Measurements from ENCODE around the gene NPEPPS.
"Not testable (repeated sequence)": the region's sequence is repeated elsewhere in the genome, so short reads cannot be mapped to it uniquely, and the experiment has no call there.

NPEPPS gene

GRCh38 chr17:47567261-47567660 lies 36.4 kb downstream of the NPEPPS start:
- not testable (repeated sequence) for DNase-seq

GRCh38 chr17:47572561-47572960 lies 41.7 kb downstream of the NPEPPS start:
- DNase-seq: not testable (repeated sequence)

DNA sequence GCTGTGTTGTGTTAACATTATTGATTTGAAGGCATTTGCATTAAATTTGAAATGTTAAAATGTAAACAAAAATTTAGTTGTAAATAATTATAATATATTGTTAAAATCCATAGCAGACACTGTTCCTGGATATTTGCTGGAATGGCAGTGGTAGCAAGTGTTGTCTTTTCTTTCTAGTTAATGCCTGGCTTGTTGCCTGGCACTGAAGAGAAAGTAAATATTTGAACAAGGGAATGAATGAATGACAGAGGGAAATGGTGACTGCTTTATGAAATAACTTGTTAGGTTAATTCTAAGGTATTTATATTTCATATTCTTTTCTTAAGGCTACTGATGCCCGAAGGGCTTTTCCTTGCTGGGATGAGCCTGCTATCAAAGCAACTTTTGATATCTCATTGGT lies 51.5 kb downstream of the NPEPPS start:
- not testable (repeated sequence) for DNase-seq

DNA sequence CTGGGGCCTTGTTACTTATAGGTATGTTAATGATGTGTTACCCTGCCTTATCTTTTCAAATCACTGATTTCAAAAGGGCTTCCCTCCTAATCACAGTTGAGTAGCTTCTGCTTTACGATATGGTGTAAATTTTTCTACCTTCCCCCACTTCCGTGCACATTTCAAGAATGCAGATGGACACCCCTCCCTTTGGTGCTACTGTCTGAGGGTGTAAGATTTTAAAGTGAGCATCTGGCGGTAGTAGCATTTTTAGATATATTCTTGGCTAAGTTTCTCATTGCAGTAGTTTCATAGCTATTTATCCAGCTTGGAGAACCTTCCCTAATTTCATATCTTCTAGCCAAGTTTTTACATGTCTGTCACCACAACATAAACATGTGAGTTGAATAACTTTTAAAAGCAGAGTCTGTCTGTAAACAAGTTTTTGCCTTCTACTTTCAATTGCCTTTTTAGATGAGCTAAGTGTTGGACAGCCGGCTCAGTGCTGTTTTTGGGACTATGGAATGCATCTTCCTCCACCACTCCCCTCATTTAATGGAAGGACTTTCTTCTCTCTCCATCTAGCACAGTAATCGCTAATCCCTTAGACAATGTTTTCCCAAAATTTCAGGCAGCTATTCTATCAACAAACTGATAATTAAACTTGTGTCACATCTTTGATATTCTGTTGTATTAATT lies 55.6 kb downstream of the NPEPPS start:
- not testable (repeated sequence) for DNase-seq

- not testable (repeated sequence) for DNase-seq
Measured at GRCh38 chr17:47593522-47593921, 62.6 kb downstream of the NPEPPS start.

DNA sequence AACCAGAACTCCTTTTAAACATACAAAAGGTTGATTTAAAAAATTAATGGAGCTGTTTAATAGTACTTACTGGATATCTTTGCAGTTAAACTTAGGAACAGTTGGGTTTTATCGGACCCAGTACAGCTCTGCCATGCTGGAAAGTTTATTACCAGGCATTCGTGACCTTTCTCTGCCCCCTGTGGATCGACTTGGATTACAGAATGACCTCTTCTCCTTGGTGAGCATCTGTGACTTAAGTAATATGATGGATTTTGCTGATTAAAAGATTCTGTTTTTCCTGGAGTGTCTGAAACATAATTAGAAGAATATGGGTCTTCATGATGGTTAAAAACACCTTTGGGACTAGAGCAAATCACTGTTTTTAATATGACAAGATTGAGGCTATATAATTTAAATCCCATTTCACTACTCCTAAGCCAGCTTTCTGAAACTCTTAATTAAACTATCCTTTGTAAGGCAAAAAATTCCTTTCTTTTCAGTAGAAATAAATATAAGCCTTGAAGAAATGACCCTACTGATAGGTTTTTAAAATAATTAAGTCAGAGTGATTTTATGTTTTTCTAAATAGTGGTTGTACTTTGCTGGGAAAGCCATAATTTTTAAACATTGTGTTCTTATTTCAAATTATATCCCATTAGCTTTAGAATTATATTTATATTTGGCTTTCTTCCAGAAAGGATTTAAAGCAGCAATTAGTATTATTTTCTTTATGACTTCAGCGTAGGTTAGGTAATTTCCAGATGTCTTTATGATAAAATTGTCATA lies 73.1 kb downstream of the NPEPPS start:
- no peak for DNase-seq

DNA sequence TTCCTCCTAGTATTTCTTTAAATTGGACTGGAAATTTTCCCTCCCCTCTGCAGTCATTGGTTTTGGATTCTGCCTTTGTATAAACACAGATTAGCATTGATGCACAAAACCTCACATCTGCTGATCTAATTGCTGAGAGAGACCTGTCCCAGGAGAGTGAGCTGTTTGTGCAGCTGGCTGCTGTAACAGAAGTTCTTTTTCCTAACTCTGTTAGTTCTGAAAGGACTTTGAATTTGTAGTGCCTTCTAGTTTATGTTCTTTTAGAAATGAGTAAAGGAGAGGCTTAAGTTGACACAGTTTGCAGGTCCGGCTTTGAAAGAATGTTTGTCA lies 73.7 kb downstream of the NPEPPS start:
- DNase-seq: peak; percentile 53

DNA sequence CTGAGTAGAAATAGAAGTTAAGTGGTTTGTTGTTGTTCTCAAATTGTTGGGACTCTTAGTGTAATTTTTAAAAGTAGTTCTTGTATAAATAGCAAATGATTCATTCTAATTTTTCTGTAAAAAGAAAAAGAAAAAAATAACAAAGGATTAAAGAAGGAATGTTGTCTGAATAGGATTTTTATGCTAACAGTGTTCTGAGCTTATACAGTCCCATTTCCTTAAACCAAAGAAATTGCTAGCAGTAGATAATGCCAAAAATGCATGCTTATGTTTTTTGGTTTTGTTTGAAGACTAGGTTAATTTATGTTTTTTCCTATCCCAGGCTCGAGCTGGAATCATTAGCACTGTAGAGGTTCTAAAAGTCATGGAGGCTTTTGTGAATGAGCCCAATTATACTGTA lies 74.1 kb downstream of the NPEPPS start:
- DNase-seq: no peak

- DNase-seq: no peak
Measured at GRCh38 chr17:47607481-47607880, 76.6 kb downstream of the NPEPPS start.

- DNase-seq: no peak
Measured at GRCh38 chr17:47611372-47612350, 80.8 kb downstream of the NPEPPS start.

GRCh38 chr17:47615766-47616424 lies 85.0 kb downstream of the NPEPPS start:
- peak; percentile 45 for DNase-seq

DNA sequence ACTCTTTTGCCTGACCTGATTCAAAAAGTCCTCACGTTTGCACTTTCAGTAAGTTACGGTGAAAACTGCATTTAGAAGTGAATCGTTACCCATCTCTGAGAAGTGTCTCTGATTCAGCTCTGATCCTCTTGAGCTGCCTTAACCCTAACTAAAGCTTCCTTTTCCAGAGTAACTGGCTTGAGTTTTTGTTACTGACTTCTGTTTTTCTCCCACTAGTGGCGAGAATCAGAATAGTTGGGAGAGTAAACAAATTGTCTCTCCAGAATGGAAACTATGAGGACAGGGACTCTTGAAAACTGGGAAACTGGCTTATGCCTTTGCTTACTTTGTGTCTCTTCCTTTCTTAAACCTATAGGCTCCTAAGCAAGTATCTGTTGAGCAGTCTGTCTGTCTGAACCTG lies 87.5 kb downstream of the NPEPPS start:
- no peak for DNase-seq

- peak; percentile 31 for DNase-seq
Measured at GRCh38 chr17:47620503-47621245, 89.8 kb downstream of the NPEPPS start.

GRCh38 chr17:47621293-47622179 lies 90.6 kb downstream of the NPEPPS start:
- no peak for DNase-seq

- DNase-seq: no peak
Measured at GRCh38 chr17:47622180-47622549, 91.3 kb downstream of the NPEPPS start.

DNA sequence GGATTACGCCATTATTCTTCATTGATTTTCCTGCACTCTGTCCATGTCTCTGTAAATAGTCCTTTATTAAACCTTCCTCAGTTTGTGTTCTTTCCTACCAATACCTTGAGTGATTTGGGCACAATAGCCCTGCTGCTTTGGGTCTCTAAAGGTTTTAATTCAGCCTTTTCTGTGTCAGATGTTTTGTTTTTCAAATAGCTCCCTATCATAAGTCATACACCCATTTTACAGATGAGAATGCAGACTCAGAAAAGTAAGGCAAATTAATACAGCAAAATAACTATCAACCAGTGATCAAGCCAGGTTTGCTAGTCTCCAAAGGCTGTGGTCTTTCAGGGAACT lies 93.8 kb downstream of the NPEPPS start:
- DNase-seq: no peak

GRCh38 chr17:47628014-47628566 lies 97.2 kb downstream of the NPEPPS start:
- no peak for DNase-seq

DNA sequence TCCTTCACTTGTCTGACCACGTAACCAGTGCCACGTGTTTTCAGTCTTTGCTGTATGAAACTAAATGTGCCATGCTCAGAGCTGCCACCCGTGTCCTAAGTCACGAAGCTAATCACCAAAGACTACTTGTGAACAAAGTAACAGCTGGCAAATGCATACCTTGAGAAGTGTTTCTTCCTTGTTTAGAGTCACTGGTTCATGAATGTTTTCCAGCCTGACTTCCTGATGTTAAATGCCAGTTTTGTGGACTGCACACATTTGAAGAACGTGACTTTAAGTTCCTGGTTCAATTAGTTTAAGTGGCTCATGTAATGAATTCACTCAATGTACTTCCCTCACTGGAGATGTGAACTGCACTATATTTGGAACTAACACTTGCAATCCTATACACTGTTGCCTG lies 98.9 kb downstream of the NPEPPS start:
- no peak for DNase-seq

DNA sequence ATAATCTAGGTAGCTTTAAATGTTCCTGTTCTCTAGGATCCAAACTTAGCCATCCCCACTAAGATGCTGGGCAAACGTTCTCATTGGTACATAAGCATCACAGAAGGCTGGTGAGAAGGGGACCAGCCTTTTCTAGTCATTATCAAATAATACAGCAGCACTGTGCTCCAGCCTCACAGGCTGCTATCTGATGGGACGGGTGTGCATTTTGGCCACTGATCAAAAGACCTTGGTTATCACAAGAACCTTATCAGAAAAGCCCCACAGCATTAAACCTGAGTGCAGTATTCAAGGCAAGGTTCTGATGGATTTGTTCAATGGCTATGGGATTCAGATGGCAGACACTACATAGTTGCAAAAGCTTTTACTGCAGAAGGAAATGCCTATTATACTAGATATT lies 99.7 kb downstream of the NPEPPS start:
- no peak for DNase-seq

GRCh38 chr17:47632991-47633390 lies 102.1 kb downstream of the NPEPPS start:
- DNase-seq: no peak

DNA sequence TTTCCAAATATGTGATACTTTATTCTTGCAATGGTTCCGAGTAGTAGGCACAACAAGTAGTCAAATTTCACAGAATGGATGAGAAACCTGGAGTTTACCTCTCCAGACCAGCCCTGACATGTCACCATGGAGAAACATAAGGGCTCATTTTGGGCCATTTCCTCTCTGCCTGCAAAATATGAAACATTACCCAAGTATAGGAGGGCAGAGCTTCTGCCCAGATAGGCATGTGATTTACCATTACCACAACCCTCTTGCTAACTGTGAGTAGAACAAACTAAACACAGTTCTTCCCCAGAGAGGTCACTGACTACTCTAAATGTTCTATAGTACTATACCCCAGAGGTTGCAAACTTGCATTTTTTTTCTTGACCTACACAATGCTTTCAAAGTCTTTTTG lies 103.1 kb downstream of the NPEPPS start:
- no peak for DNase-seq

Data from NCI-H345 (cell line).